HCT116 (cell line): ENCODE data around the gene EXOC4. TPM values are rescaled to one million over a fixed set of nuclear protein-coding genes. Genes with fewer than 3 reads are reported as not detected.

Experiments used
- ATAC-seq: fragments of 200-7000 bp; cut with Tn5 transposase; 2 replicates; pipeline ENCODE4 v1.9.1; 2020; ENCODE audit warnings: mild to moderate bottlenecking, moderate library complexity
- BruUV-seq: library from RNA; stranded (reverse); fragments of 400-500 nt; replicated peaks from 2 replicates; lab custom pipeline; 2021; lab: Mats Ljungman, UMichigan
- CTCF ChIA-PET: fragments of 300-600 bp; sonication (Branson Sonifier 250); formaldehyde crosslinking; loops from one replicate; lab custom pipeline; 2021; ENCODE audit warnings: antibody characterized with exemption; lab: Charles Lee
- POLR2A ChIA-PET: fragments of 300-600, 350-600 bp; sonication (Branson Sonifier 250); formaldehyde crosslinking; loops from one replicate; lab custom pipeline; 2021; ENCODE audit warnings: antibody characterized with exemption; lab: Charles Lee
- RAD21 ChIA-PET, 2 experiments: fragments of 300-600 bp; sonication (Branson Sonifier 250); formaldehyde crosslinking; loops; one replicate each; lab custom pipeline; 2023; ENCODE audit warnings: low total read pairs in 2 of 2; ENCODE audit not compliant: uncharacterized antibody in 2 of 2, unreplicated experiment in 2 of 2, low non-redundant PET in 1 of 2; lab: Charles Lee
- DNase-seq: peaks from one replicate; pipeline ENCODE4 v3.0.0-alpha.2; 2010; ENCODE audit warnings: low read depth, low spot score
- H2AFZ ChIP-seq: fragments of 200-600 bp; shearing (Covaris generic), sonication (generic); 2 replicates; pipeline ENCODE4 v1.6.1; 2017; ENCODE audit warnings: low read depth, mixed run types, mixed read lengths, antibody characterized with exemption, low read length; ENCODE audit not compliant: poor library complexity, severe bottlenecking
- H3K27ac ChIP-seq: 2 replicates; pipeline ENCODE4 v1.5.1; 2012; ENCODE audit warnings: low read depth, low read length
- H3K27me3 ChIP-seq: fragments of 200-600 bp; sonication (generic); 2 replicates; pipeline ENCODE4 v1.6.1; 2016; ENCODE audit warnings: mixed run types, low read length, mixed read lengths; ENCODE audit not compliant: insufficient read depth
- H3K36me3 ChIP-seq, 2 experiments: fragments of 200-500 bp in 1 of 2; fragments of 200-600 bp in 1 of 2; sonication (Bioruptor generic) in 1 of 2; sonication (generic) in 1 of 2; 2 replicates each; pipeline versions ENCODE4 v1.5.1 to v1.6.1; 2014 to 2016; ENCODE audit warnings: low read length in 2 of 2, inconsistent platforms in 1 of 2, mixed read lengths in 1 of 2, mixed run types in 1 of 2; ENCODE audit not compliant: insufficient read depth in 2 of 2, control insufficient read depth in 1 of 2
- H3K4me1 ChIP-seq, 2 experiments: fragments of 200-600 bp in 1 of 2; sonication (generic) in 1 of 2; 2 replicates each; pipeline versions ENCODE4 v1.5.1 to v1.6.1; 2012 to 2017; ENCODE audit warnings: low read length in 2 of 2, inconsistent platforms in 1 of 2, mild to moderate bottlenecking in 1 of 2, mixed read lengths in 1 of 2, mixed run types in 1 of 2, moderate library complexity in 1 of 2; ENCODE audit not compliant: insufficient read depth in 2 of 2, control insufficient read depth in 1 of 2
- H3K4me2 ChIP-seq: fragments of 200-600 bp; sonication (generic); 2 replicates; pipeline ENCODE4 v1.6.1; 2017; ENCODE audit warnings: mixed run types, low read length, mixed read lengths
- H3K4me3 ChIP-seq, 2 experiments: fragments of 200-600 bp in 1 of 2; sonication (generic) in 1 of 2; replicated peaks in 1 of 2; 2 replicates each; pipeline ENCODE4 v1.5.1; 2011 to 2016; ENCODE audit warnings: low read length in 2 of 2, control low read depth in 1 of 2, low read depth in 1 of 2, mild to moderate bottlenecking in 1 of 2, mixed read lengths in 1 of 2, mixed run types in 1 of 2
- H3K79me2 ChIP-seq: fragments of 200-600 bp; sonication (generic); 2 replicates; pipeline ENCODE4 v1.6.1; 2017; ENCODE audit warnings: mild to moderate bottlenecking, mixed run types, low read length, moderate library complexity, mixed read lengths; ENCODE audit not compliant: insufficient read depth
- H3K9ac ChIP-seq: fragments of 200-600 bp; sonication (generic); 2 replicates; pipeline ENCODE4 v1.6.1; 2016; ENCODE audit warnings: low read length, mixed read lengths
- H3K9me2 ChIP-seq: fragments of 200-600 bp; sonication (generic), shearing (Covaris generic); 2 replicates; pipeline ENCODE4 v1.6.1; 2017; ENCODE audit warnings: mixed run types, mild to moderate bottlenecking, moderate library complexity; ENCODE audit not compliant: insufficient read depth
- H3K9me3 ChIP-seq, 2 experiments: fragments of 200-500 bp in 1 of 2; fragments of 200-600 bp in 1 of 2; sonication (Bioruptor generic) in 1 of 2; sonication (generic) in 1 of 2; 2 replicates each; pipeline ENCODE4 v1.6.1; 2014 to 2017; ENCODE audit warnings: low read length in 2 of 2, mixed read lengths in 2 of 2, inconsistent platforms in 1 of 2, low read depth in 1 of 2, mild to moderate bottlenecking in 1 of 2, mixed run types in 1 of 2, moderate library complexity in 1 of 2; ENCODE audit not compliant: control insufficient read depth in 1 of 2, insufficient read depth in 1 of 2
- H4K20me1 ChIP-seq: fragments of 200-600 bp; sonication (generic), shearing (Covaris generic); 2 replicates; pipeline ENCODE4 v1.6.1; 2017; ENCODE audit warnings: mixed run types, mild to moderate bottlenecking, moderate library complexity; ENCODE audit not compliant: insufficient read depth
- ATF3 ChIP-seq: IDR thresholded peaks from 2 replicates; pipeline ENCODE4 v1.6.1; 2012
- CTCF ChIP-seq, 3 experiments: fragments of 200-600 bp in 1 of 3; sonication (generic) in 1 of 3; IDR thresholded peaks in 2 of 3; conservative IDR thresholded peaks in 1 of 3; 2 replicates each; pipeline ENCODE4 v1.5.1; 2012 to 2017; ENCODE audit warnings: low read depth in 2 of 3, low read length in 2 of 3, antibody characterized with exemption in 1 of 3, borderline replicate concordance in 1 of 3, control low read depth in 1 of 3, mild to moderate bottlenecking in 1 of 3, mixed read lengths in 1 of 3, mixed run types in 1 of 3, moderate library complexity in 1 of 3; ENCODE audit not compliant: insufficient read depth in 1 of 3
- EGR1 ChIP-seq: IDR thresholded peaks from 2 replicates; pipeline ENCODE4 v1.6.1; 2012; ENCODE audit warnings: low read depth
- ELF1 ChIP-seq: IDR thresholded peaks from 2 replicates; pipeline ENCODE4 v1.6.1; 2012; ENCODE audit warnings: low read depth, borderline replicate concordance
- EZH2 ChIP-seq: fragments of 200-600 bp; sonication (generic); IDR thresholded peaks from 2 replicates; pipeline ENCODE4 v1.6.1; 2017; ENCODE audit warnings: antibody characterized with exemption, mixed run types
- FOSL1 ChIP-seq: IDR thresholded peaks from 2 replicates; pipeline ENCODE4 v1.6.1; 2012; ENCODE audit warnings: low read depth
- POLR2A ChIP-seq: IDR thresholded peaks from 2 replicates; pipeline ENCODE4 v1.7.0; 2011; ENCODE audit warnings: borderline replicate concordance; ENCODE audit not compliant: insufficient read depth, insufficient read length; ENCODE audit errors: extremely low read depth
- POLR2AphosphoS5 ChIP-seq: IDR thresholded peaks from 2 replicates; pipeline ENCODE4 v1.6.1; 2011; ENCODE audit warnings: mild to moderate bottlenecking, low read depth, low read length, moderate library complexity
- SP1 ChIP-seq: IDR thresholded peaks from 2 replicates; pipeline ENCODE4 v1.6.1; 2012; ENCODE audit warnings: low read depth
- SRF ChIP-seq: IDR thresholded peaks from 2 replicates; pipeline ENCODE4 v1.6.1; 2012; ENCODE audit warnings: low read depth
- ZNF274 ChIP-seq: fragments of 200-500 bp; sonication (Bioruptor generic); IDR thresholded peaks from 2 replicates; pipeline ENCODE4 v1.6.1; 2014; ENCODE audit warnings: mild to moderate bottlenecking, low read depth, low read length, inconsistent platforms
- intact Hi-C: fragments of 100-400 bp; cut with micrococcal nuclease; formaldehyde crosslinking; loops from 2 replicates; pipeline ENCODE4 v1.10.0; 2022
- total RNA-seq: library from RNA; stranded (reverse); gene quantifications from one replicate; pipeline ENCODE4 v1.2.1, GENCODE V29; 2021; ENCODE audit not compliant: unreplicated experiment

EXOC4 gene
- total RNA-seq, 1 experiment from 2014 or later: 40.3 TPM

- ChIA-PET POLR2A (no interaction called here), RAD21 (no interaction called here), CTCF (no interaction called here)
- intact Hi-C loops: no loop called here
- no peaks in the 10 kb centered on the region for H3K9me3 ChIP-seq
- ATAC-seq (no peak), DNase-seq (no peak)
- H2AFZ ChIP-seq: no peak overlapping the region
- no peaks in the 10 kb centered on the region for H3K9me2 ChIP-seq
- no peak overlapping the region for H3K27ac ChIP-seq
- H3K36me3 ChIP-seq: no peaks in the 10 kb centered on the region
- H3K9ac ChIP-seq: no peak overlapping the region
- H3K79me2 ChIP-seq: no peaks in the 10 kb centered on the region
- H3K27me3 ChIP-seq: no peaks in the 10 kb centered on the region
- H3K4me2 ChIP-seq: no peak overlapping the region
- H3K4me1 ChIP-seq: no peaks in the 10 kb centered on the region
- no peak for TF ChIP-seq POLR2AphosphoS5
- TF ChIP-seq SRF: no peak
- no peak for TF ChIP-seq ATF3
- TF ChIP-seq CTCF (IDR thresholded peaks at IDR 0.05 in 2 of 3, conservative IDR thresholded peaks at IDR 0.05 in 1 of 3; ENCODE audit: borderline replicate concordance in 1 of 3, insufficient read depth in 1 of 3, low read depth in 2 of 3, low read length in 2 of 3): no peak
- TF ChIP-seq FOSL1: no peak
- TF ChIP-seq POLR2A: no peak
- no peaks in the 10 kb centered on the region for H4K20me1 ChIP-seq
- no TSS peak for BruUV-seq
- no peak overlapping the region for H3K4me3 ChIP-seq
These were observed 702.3 kb downstream of the EXOC4 start for GRCh38 chr7:133955208-133955607.

GRCh38 chr7:133957845-133958244 lies 705.0 kb downstream of the EXOC4 start:
- Histone ChIP-seq H2AFZ (no peak overlapping the region), H3K4me1 (no peaks in the 10 kb centered on the region), H3K36me3 (no peaks in the 10 kb centered on the region), H3K79me2 (no peaks in the 10 kb centered on the region), H3K27me3 (no peaks in the 10 kb centered on the region), H3K9me3 (no peaks in the 10 kb centered on the region), H3K9ac (no peak overlapping the region), H3K9me2 (no peaks in the 10 kb centered on the region), H4K20me1 (no peaks in the 10 kb centered on the region), H3K27ac (no peak overlapping the region), H3K4me3 (no peak overlapping the region), H3K4me2 (no peak overlapping the region)
- RAD21 ChIA-PET: no interaction called here
- CTCF ChIA-PET: no interaction called here
- BruUV-seq: no TSS peak
- ATAC-seq (no peak), DNase-seq (no peak)
- POLR2A ChIA-PET: no interaction called here
- TF ChIP-seq EZH2 (no peak), EGR1 (no peak), POLR2A (no peak), ZNF274 (no peak), SP1 (no peak), SRF (no peak), ELF1 (no peak), CTCF (IDR thresholded peaks at IDR 0.05 in 2 of 3, conservative IDR thresholded peaks at IDR 0.05 in 1 of 3; ENCODE audit: borderline replicate concordance in 1 of 3, insufficient read depth in 1 of 3, low read depth in 2 of 3, low read length in 2 of 3) (no peak)
- intact Hi-C loops: no loop called here
